Medulla oblongata (tissue), 1 donor: Measurements from ENCODE around the gene CACNA2D1.

ENCODE experiments used
- DNase-seq: peaks from one replicate; pipeline ENCODE4 v3.0.0-alpha.2; 2015; ENCODE audit errors: extremely low spot score

The CACNA2D1 gene

GRCh38 chr7:82343716-82344115 lies 99.9 kb downstream of the CACNA2D1 start:
- DNase-seq: no peak

GRCh38 chr7:82339958-82340357 lies 103.6 kb downstream of the CACNA2D1 start:
- DNase-seq: no peak

- DNase-seq: no peak
These were observed 107.7 kb downstream of the CACNA2D1 start for GRCh38 chr7:82335927-82336326.

- no peak for DNase-seq
These were observed 108.6 kb downstream of the CACNA2D1 start for GRCh38 chr7:82335001-82335400.

- DNase-seq: no peak
These were observed 112.3 kb downstream of the CACNA2D1 start for GRCh38 chr7:82331234-82331633.

- DNase-seq: no peak
These were observed 112.8 kb downstream of the CACNA2D1 start for GRCh38 chr7:82330706-82331215.

GRCh38 chr7:82327898-82328297 lies 115.7 kb downstream of the CACNA2D1 start:
- DNase-seq: no peak

- DNase-seq: no peak
These were observed 118.2 kb downstream of the CACNA2D1 start for GRCh38 chr7:82325416-82325815.

GRCh38 chr7:82323806-82324205 lies 119.8 kb downstream of the CACNA2D1 start:
- DNase-seq: no peak

GRCh38 chr7:82319674-82320118 lies 123.9 kb downstream of the CACNA2D1 start:
- peak; percentile 90 for DNase-seq

GRCh38 chr7:82318786-82319185 lies 124.8 kb downstream of the CACNA2D1 start:
- DNase-seq: no peak

GRCh38 chr7:82317760-82318159 lies 125.8 kb downstream of the CACNA2D1 start:
- DNase-seq: no peak

GRCh38 chr7:82317257-82317721 lies 126.3 kb downstream of the CACNA2D1 start:
- DNase-seq: no peak

GRCh38 chr7:82313269-82313668 lies 130.3 kb downstream of the CACNA2D1 start:
- no peak for DNase-seq

GRCh38 chr7:82312646-82313045 lies 130.9 kb downstream of the CACNA2D1 start:
- no peak for DNase-seq

GRCh38 chr7:82305347-82306005 lies 138.1 kb downstream of the CACNA2D1 start:
- DNase-seq: no peak

- DNase-seq: no peak
These were observed 148.7 kb downstream of the CACNA2D1 start for GRCh38 chr7:82294865-82295264.

GRCh38 chr7:82294382-82294784 lies 149.2 kb downstream of the CACNA2D1 start:
- DNase-seq: no peak

- DNase-seq: no peak
These were observed 150.1 kb downstream of the CACNA2D1 start for GRCh38 chr7:82293467-82293866.

GRCh38 chr7:82291931-82292330 lies 151.6 kb downstream of the CACNA2D1 start:
- no peak for DNase-seq

GRCh38 chr7:82289889-82290288 lies 153.7 kb downstream of the CACNA2D1 start:
- DNase-seq: no peak

- peak; percentile 38 for DNase-seq
These were observed 154.4 kb downstream of the CACNA2D1 start for GRCh38 chr7:82289152-82289535.

- DNase-seq: no peak
These were observed 156.8 kb downstream of the CACNA2D1 start for GRCh38 chr7:82286798-82287140.
